Keratinocyte (primary cell): ENCODE measurements around the gene MAEA.

Source experiments
- EZH2 ChIP-seq: IDR thresholded peaks from one replicate; pipeline ENCODE4 v1.6.1; 2012; ENCODE audit warnings: inconsistent platforms, mild to moderate bottlenecking, low read length, moderate library complexity
- TF ChIP-seq, protein P1 (sequence below), 3 experiments: IDR thresholded peaks in 1 of 3; conservative IDR thresholded peaks in 1 of 3; optimal IDR thresholded peaks in 1 of 3; 2 replicates in 2 of 3; 3 replicates in 1 of 3; pipeline versions ENCODE3 to v1.5.1; 2011; ENCODE audit warnings: low read length in 3 of 3, mild to moderate bottlenecking in 3 of 3, moderate library complexity in 2 of 3, control low read depth in 1 of 3, inconsistent platforms in 1 of 3; ENCODE audit not compliant: insufficient read depth in 2 of 3; ENCODE audit errors: extremely low read depth in 1 of 3

DNA sequence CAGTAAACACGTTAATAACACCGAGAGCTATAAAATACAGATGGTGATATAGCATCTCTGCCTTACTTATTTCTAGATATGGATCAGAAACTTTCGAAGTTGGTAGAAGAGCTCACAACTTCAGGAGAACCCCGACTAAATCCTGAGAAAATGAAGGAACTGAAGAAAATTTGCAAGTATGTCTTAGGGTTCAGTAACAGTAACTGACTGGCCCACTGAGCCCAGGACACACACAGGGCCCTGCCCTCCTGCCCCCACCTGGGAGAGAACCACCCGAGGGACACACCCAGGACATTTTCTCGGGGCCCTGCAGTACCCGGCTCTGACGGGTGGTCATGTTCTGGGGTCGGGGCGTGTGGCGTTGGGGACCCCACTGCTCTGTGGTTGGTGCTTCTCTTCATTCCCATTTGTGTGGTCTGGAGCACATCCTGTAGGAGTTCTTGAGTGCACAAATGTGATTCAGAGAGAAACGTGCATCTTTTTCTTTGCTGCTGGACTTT is 58.4 kb downstream of the MAEA start:
- TF ChIP-seq, protein P1, sequence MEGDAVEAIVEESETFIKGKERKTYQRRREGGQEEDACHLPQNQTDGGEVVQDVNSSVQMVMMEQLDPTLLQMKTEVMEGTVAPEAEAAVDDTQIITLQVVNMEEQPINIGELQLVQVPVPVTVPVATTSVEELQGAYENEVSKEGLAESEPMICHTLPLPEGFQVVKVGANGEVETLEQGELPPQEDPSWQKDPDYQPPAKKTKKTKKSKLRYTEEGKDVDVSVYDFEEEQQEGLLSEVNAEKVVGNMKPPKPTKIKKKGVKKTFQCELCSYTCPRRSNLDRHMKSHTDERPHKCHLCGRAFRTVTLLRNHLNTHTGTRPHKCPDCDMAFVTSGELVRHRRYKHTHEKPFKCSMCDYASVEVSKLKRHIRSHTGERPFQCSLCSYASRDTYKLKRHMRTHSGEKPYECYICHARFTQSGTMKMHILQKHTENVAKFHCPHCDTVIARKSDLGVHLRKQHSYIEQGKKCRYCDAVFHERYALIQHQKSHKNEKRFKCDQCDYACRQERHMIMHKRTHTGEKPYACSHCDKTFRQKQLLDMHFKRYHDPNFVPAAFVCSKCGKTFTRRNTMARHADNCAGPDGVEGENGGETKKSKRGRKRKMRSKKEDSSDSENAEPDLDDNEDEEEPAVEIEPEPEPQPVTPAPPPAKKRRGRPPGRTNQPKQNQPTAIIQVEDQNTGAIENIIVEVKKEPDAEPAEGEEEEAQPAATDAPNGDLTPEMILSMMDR (optimal IDR thresholded peaks at IDR 0.05 in 1 of 3, IDR thresholded peaks at IDR 0.05 in 1 of 3, conservative IDR thresholded peaks at IDR 0.05 in 1 of 3; ENCODE audit: extremely low read depth in 1 of 3, insufficient read depth in 2 of 3, low read length in 3 of 3): no peak
- no peak for TF ChIP-seq EZH2
